ENCODE results near the gene ZNF648.
"Not testable (repeated sequence)": the region's sequence is repeated elsewhere in the genome, so short reads cannot be mapped to it uniquely, and the experiment has no call there.

Gene ZNF648

GRCh38 chr1:182029002-182029378 is 32.5 kb downstream of the ZNF648 start:
- DNase-seq (ENCODE audit: low spot score): no peak

GRCh38 chr1:182015360-182015759 is 46.2 kb downstream of the ZNF648 start:
- DNase-seq (ENCODE audit: low spot score): no peak

- not testable (repeated sequence) for DNase-seq (ENCODE audit: low spot score)
Measured at GRCh38 chr1:182010800-182011370, 50.6 kb downstream of the ZNF648 start.

GRCh38 chr1:182005398-182005797 is 56.1 kb downstream of the ZNF648 start:
- DNase-seq (ENCODE audit: low spot score): not testable (repeated sequence)

- DNase-seq (ENCODE audit: low spot score): no peak
Measured at GRCh38 chr1:182004601-182005000, 56.9 kb downstream of the ZNF648 start.

Measured in germinal center (tissue), 1 donor.